MCF 10A (cell line): ENCODE data around the gene PNRC1. TPM values are rescaled to one million over a fixed set of nuclear protein-coding genes. Genes with fewer than 3 reads are reported as not detected.

Experiments used
- BruUV-seq: library from RNA; stranded (reverse); fragments of 400-500 nt; replicated peaks from 2 replicates; lab custom pipeline; 2021; lab: Mats Ljungman, UMichigan
- CTCF ChIA-PET: fragments of 300-600 bp; sonication (Branson Sonifier 250); formaldehyde crosslinking; extraction: SDS; loops from one replicate; lab custom pipeline; 2021; ENCODE audit warnings: antibody characterized with exemption, inconsistent platforms; lab: Yijun Ruan, JAX
- POLR2A ChIA-PET: fragments of 300-600, 350-650 bp; sonication (Branson Sonifier 250); formaldehyde crosslinking; extraction: SDS; loops from one replicate; lab custom pipeline; 2020; ENCODE audit warnings: antibody characterized with exemption, inconsistent platforms; lab: Yijun Ruan, JAX
- DNase-seq: peaks from one replicate; pipeline ENCODE4 v3.0.0-alpha.2; 2018; ENCODE audit not compliant: unreplicated experiment
- H3K27ac Mint-ChIP-seq: one replicate; pipeline ENCODE4 v1.8.0; 2022; ENCODE audit warnings: mild to moderate bottlenecking, low read depth, mixed read lengths; ENCODE audit not compliant: unreplicated experiment
- H3K27me3 Mint-ChIP-seq: one replicate; pipeline ENCODE4 v1.8.0; 2022; ENCODE audit warnings: mixed read lengths; ENCODE audit not compliant: insufficient read depth, unreplicated experiment
- H3K36me3 Mint-ChIP-seq: one replicate; pipeline ENCODE4 v1.8.0; 2022; ENCODE audit warnings: mild to moderate bottlenecking, moderate library complexity, mixed read lengths; ENCODE audit not compliant: insufficient read depth, unreplicated experiment
- H3K4me1 Mint-ChIP-seq: one replicate; pipeline ENCODE4 v1.8.0; 2022; ENCODE audit warnings: mixed read lengths; ENCODE audit not compliant: insufficient read depth, unreplicated experiment
- H3K4me3 Mint-ChIP-seq: one replicate; pipeline ENCODE4 v1.8.0; 2022; ENCODE audit warnings: mild to moderate bottlenecking, moderate library complexity, mixed read lengths; ENCODE audit not compliant: unreplicated experiment
- H3K9me3 Mint-ChIP-seq: one replicate; pipeline ENCODE4 v1.8.0; 2022; ENCODE audit warnings: mixed read lengths; ENCODE audit not compliant: unreplicated experiment
- CTCF ChIP-seq: fragments of 200-600 bp; IDR thresholded peaks from one replicate; pipeline ENCODE4 v1.8.0; 2022; ENCODE audit warnings: antibody characterized with exemption, mild to moderate bottlenecking; ENCODE audit not compliant: unreplicated experiment
- intact Hi-C: fragments of 100-400 bp; cut with micrococcal nuclease; formaldehyde crosslinking; loops from 2 replicates; pipeline ENCODE4 v1.14.1; 2022
- total RNA-seq: library from RNA; stranded (reverse); gene quantifications from 2 replicates; pipeline ENCODE4 v1.2.3, GENCODE V29; 2022

Gene PNRC1
- total RNA-seq, 1 experiment from 2014 or later, result 158 TPM

DNA sequence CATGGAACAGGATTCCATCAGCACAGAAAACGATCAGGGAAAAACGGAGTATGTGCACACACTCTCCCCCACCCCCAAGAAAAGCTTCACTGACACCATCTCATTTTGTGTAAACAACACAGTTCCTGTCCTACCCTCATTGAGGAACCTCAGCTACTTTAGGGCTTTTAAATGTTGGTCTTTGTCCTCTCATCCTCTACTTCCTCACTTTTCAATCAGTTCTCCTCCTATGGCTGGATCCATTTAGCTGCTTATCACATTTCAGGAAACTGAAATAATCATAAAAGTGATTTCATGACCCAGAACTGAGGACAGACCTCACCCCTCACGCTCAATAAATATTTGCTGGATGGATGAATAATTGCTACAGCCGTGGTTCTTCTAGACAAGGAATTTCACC, 33.1 kb upstream of the PNRC1 start:
- no peaks in the 10 kb centered on the region for H3K27me3 Mint-ChIP-seq
- H3K9me3 Mint-ChIP-seq, result no peaks in the 10 kb centered on the region
- BruUV-seq, result no TSS peak
- ChIA-PET POLR2A (interaction anchor here (1.3 to 9.2 kb wide), 4 partner anchors 11 to 35 kb away, joined by 3 to 177 read pairs (median 28); partner anchors contain the start of gene PNRC1), CTCF (interaction anchor here (0.7 to 1.9 kb wide), 3 partner anchors 24 to 175 kb away, joined by 3 to 9 read pairs (median 3); no protein-coding TSS in a partner anchor)
- no peak overlapping the region for H3K4me3 Mint-ChIP-seq
- peaks cover 23% of the 10 kb centered on the region for H3K4me1 Mint-ChIP-seq
- DNase-seq, result no peak
- no peak for TF ChIP-seq CTCF
- no peaks in the 10 kb centered on the region for H3K36me3 Mint-ChIP-seq
- intact Hi-C loops, result no loop called here
- H3K27ac Mint-ChIP-seq, result no peak overlapping the region

GRCh38 chr6:89048288-89048923, 32.1 kb upstream of the PNRC1 start:
- BruUV-seq, result no TSS peak
- no peak for TF ChIP-seq CTCF
- POLR2A ChIA-PET, result interaction anchor here (1.7 to 9.2 kb wide), 5 partner anchors 12 to 85 kb away, joined by 7 to 177 read pairs (median 29); partner anchors contain the start of genes PNRC1 and RNGTT
- CTCF ChIA-PET, result interaction anchor here (1.9 kb wide), 1 partner anchor 65 kb away, joined by 9 read pairs; no protein-coding TSS in a partner anchor
- Mint-ChIP-seq H3K4me3 (no peak overlapping the region), H3K27me3 (no peaks in the 10 kb centered on the region), H3K4me1 (peaks cover 23% of the 10 kb centered on the region), H3K36me3 (no peaks in the 10 kb centered on the region), H3K9me3 (no peaks in the 10 kb centered on the region), H3K27ac (peak overlapping the region; percentile 66)
- DNase-seq, result peak; percentile 49
- intact Hi-C loops, result no loop called here

DNA sequence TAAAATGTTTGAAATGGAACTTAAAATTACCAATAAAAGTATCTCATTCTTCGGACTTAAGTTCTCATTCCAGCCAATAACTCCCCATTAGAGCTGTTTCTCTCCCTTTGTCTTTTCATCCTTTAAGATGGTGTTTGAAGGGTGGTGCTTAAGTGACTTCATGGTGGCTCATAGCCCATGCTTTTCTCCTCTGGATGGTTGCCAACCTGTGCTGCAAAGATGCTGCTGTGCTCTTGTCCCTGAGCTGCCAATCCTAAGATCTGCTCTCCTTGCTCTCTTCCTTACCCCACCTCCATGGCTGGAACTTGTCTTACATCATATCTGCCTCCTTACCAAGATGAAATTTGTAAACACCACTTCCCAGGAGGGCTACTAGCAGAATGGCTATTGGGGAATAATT, 31.6 kb upstream of the PNRC1 start:
- TF ChIP-seq CTCF, result no peak
- no TSS peak for BruUV-seq
- peak; percentile 79 for DNase-seq
- ChIA-PET POLR2A (interaction anchor here (1.7 to 9.2 kb wide), 4 partner anchors 14 to 85 kb away, joined by 7 to 177 read pairs (median 63); partner anchors contain the start of genes PNRC1 and RNGTT), CTCF (no interaction called here)
- no peaks in the 10 kb centered on the region for H3K27me3 Mint-ChIP-seq
- peaks cover 26% of the 10 kb centered on the region for H3K4me1 Mint-ChIP-seq
- no peaks in the 10 kb centered on the region for H3K9me3 Mint-ChIP-seq
- H3K36me3 Mint-ChIP-seq, result no peaks in the 10 kb centered on the region
- H3K27ac Mint-ChIP-seq, result peak overlapping the region; percentile 66
- intact Hi-C loops, result no loop called here
- H3K4me3 Mint-ChIP-seq, result no peak overlapping the region

- peak overlapping the region; percentile 45 for H3K4me3 Mint-ChIP-seq
- intact Hi-C loops, result loop anchor here (1.0 kb wide), 1 partner anchor 15 kb away; no protein-coding TSS in a partner anchor
- no peak for TF ChIP-seq CTCF
- ChIA-PET POLR2A (interaction anchor here (0.6 to 9.2 kb wide), 16 partner anchors 8 to 391 kb away, joined by 3 to 177 read pairs (median 4); partner anchors contain the start of genes PNRC1 and RNGTT), CTCF (interaction anchor here (0.6 to 1.4 kb wide), 4 partner anchors 14 to 63 kb away, joined by 3 to 8 read pairs (median 3); partner anchors contain the start of gene PNRC1)
- peak; percentile 95 for DNase-seq
- H3K27ac Mint-ChIP-seq, result peak overlapping the region; percentile 77
- H3K4me1 Mint-ChIP-seq, result peaks cover 28% of the 10 kb centered on the region
- no TSS peak for BruUV-seq
- H3K36me3 Mint-ChIP-seq, result no peaks in the 10 kb centered on the region
- H3K9me3 Mint-ChIP-seq, result no peaks in the 10 kb centered on the region
- no peaks in the 10 kb centered on the region for H3K27me3 Mint-ChIP-seq
Observed at GRCh38 chr6:89050155-89050554, 30.4 kb upstream of the PNRC1 start.
